WTC11 (cell line): Measurements from ENCODE around the gene KNDC1. TPM values are rescaled to one million over a fixed set of nuclear protein-coding genes. Genes with fewer than 3 reads are reported as not detected.

Experiments
- ATAC-seq: fragments of 200-7000 bp; cut with Tn5 transposase; 2 replicates; pipeline ENCODE4 v1.10.0; 2021; ENCODE audit warnings: mild to moderate bottlenecking, moderate library complexity
- CTCF ChIA-PET: fragments of 300-600 bp; sonication (Branson Sonifier 250); formaldehyde crosslinking; loops from one replicate; lab custom pipeline; 2021; ENCODE audit warnings: antibody characterized with exemption; lab: Charles Lee
- POLR2A ChIA-PET: fragments of 350-600 bp; sonication (Branson Sonifier 250); formaldehyde crosslinking; loops from one replicate; lab custom pipeline; 2021; ENCODE audit warnings: antibody characterized with exemption; lab: Charles Lee
- DNase-seq: peaks from one replicate; pipeline ENCODE4 v3.0.0; 2021; ENCODE audit warnings: low spot score
- H3K27ac Mint-ChIP-seq: 2 replicates; pipeline ENCODE4 v1.8.0; 2021; ENCODE audit warnings: mixed read lengths
- H3K27me3 Mint-ChIP-seq: 2 replicates; pipeline ENCODE4 v1.8.0; 2021; ENCODE audit warnings: low read depth, mild to moderate bottlenecking, moderate library complexity, mixed read lengths
- H3K36me3 Mint-ChIP-seq: 2 replicates; pipeline ENCODE4 v1.8.0; 2021; ENCODE audit warnings: mixed read lengths
- H3K4me1 Mint-ChIP-seq: 2 replicates; pipeline ENCODE4 v1.8.0; 2022; ENCODE audit warnings: mixed read lengths
- H3K4me3 Mint-ChIP-seq: 2 replicates; pipeline ENCODE4 v1.8.0; 2021; ENCODE audit warnings: mild to moderate bottlenecking, moderate library complexity, mixed read lengths
- H3K9me3 Mint-ChIP-seq: 2 replicates; pipeline ENCODE4 v1.8.0; 2021; ENCODE audit warnings: mixed read lengths
- CBFB ChIP-seq: sonication (generic); formaldehyde crosslinking; IDR thresholded peaks from 2 replicates; pipeline ENCODE4 v1.8.1; 2022; ENCODE audit warnings: mild to moderate bottlenecking, low read depth, missing genetic modification reagents
- CREM ChIP-seq: sonication (generic); formaldehyde crosslinking; IDR thresholded peaks from 2 replicates; pipeline ENCODE4 v1.8.1; 2022; ENCODE audit warnings: mild to moderate bottlenecking, missing genetic modification reagents, moderate library complexity
- E2F1 ChIP-seq: sonication (generic); formaldehyde crosslinking; IDR thresholded peaks from 2 replicates; pipeline ENCODE4 v1.8.0; 2022; ENCODE audit warnings: mild to moderate bottlenecking, missing genetic modification reagents
- ESRRA ChIP-seq: sonication (generic); formaldehyde crosslinking; IDR thresholded peaks from 2 replicates; pipeline ENCODE4 v1.8.1; 2022; ENCODE audit warnings: mild to moderate bottlenecking, missing genetic modification reagents, borderline replicate concordance
- FOXJ3 ChIP-seq: sonication (generic); formaldehyde crosslinking; IDR thresholded peaks from 2 replicates; pipeline ENCODE4 v1.9.0; 2021; ENCODE audit warnings: missing genetic modification reagents, mild to moderate bottlenecking, borderline replicate concordance
- HMGA2 ChIP-seq: fragments of 250-450 bp; sonication (Bioruptor Pico); IDR thresholded peaks from 2 replicates; pipeline ENCODE4 v1.4.0; 2021; ENCODE audit warnings: mild to moderate bottlenecking, moderate library complexity
- IRF2 ChIP-seq: sonication (generic); formaldehyde crosslinking; IDR thresholded peaks from 2 replicates; pipeline ENCODE4 v1.8.0; 2022; ENCODE audit warnings: low read depth, missing genetic modification reagents, borderline replicate concordance
- MYBL2 ChIP-seq: sonication (generic); formaldehyde crosslinking; IDR thresholded peaks from 2 replicates; pipeline ENCODE4 v1.8.1; 2023; ENCODE audit warnings: mild to moderate bottlenecking, moderate library complexity, missing genetic modification reagents
- NFATC4 ChIP-seq: fragments of 250-450 bp; sonication (Bioruptor Pico); IDR thresholded peaks from 2 replicates; pipeline ENCODE4 v1.9.0; 2021; ENCODE audit warnings: mild to moderate bottlenecking
- NR2C2 ChIP-seq: sonication (generic); formaldehyde crosslinking; IDR thresholded peaks from 2 replicates; pipeline ENCODE4 v1.8.0; 2022; ENCODE audit warnings: mild to moderate bottlenecking, missing genetic modification reagents
- SP1 ChIP-seq: sonication (generic); formaldehyde crosslinking; conservative IDR thresholded peaks from 2 replicates; pipeline ENCODE4 v1.8.1; 2022; ENCODE audit warnings: missing genetic modification reagents
- TP53 ChIP-seq: sonication (generic); formaldehyde crosslinking; IDR thresholded peaks from 2 replicates; pipeline ENCODE4 v1.8.1; 2023; ENCODE audit warnings: mild to moderate bottlenecking, missing genetic modification reagents
- ZNF138 ChIP-seq: sonication (generic); formaldehyde crosslinking; conservative IDR thresholded peaks from 2 replicates; pipeline ENCODE4 v1.8.1; 2022; ENCODE audit warnings: mild to moderate bottlenecking, moderate library complexity, missing genetic modification reagents
- ZNF317 ChIP-seq: sonication (generic); formaldehyde crosslinking; IDR thresholded peaks from 2 replicates; pipeline ENCODE4 v1.8.1; 2023; ENCODE audit warnings: low read depth, mild to moderate bottlenecking, moderate library complexity, missing genetic modification reagents, borderline replicate concordance
- total RNA-seq: library from RNA; stranded (reverse); gene quantifications from 3 replicates; pipeline ENCODE4 v1.2.3, GENCODE V29; 2021
- TF ChIP-seq, protein P1 (sequence below): sonication (generic); formaldehyde crosslinking; IDR thresholded peaks from 2 replicates; pipeline ENCODE4 v1.8.0; 2022; ENCODE audit warnings: mild to moderate bottlenecking, missing genetic modification reagents
- TF ChIP-seq, protein P2 (sequence below): sonication (generic); formaldehyde crosslinking; IDR thresholded peaks from 2 replicates; pipeline ENCODE4 v1.8.0; 2023; ENCODE audit warnings: mild to moderate bottlenecking, missing genetic modification reagents

Gene KNDC1
- total RNA-seq, 1 experiment from 2014 or later: 26.6 TPM

DNA sequence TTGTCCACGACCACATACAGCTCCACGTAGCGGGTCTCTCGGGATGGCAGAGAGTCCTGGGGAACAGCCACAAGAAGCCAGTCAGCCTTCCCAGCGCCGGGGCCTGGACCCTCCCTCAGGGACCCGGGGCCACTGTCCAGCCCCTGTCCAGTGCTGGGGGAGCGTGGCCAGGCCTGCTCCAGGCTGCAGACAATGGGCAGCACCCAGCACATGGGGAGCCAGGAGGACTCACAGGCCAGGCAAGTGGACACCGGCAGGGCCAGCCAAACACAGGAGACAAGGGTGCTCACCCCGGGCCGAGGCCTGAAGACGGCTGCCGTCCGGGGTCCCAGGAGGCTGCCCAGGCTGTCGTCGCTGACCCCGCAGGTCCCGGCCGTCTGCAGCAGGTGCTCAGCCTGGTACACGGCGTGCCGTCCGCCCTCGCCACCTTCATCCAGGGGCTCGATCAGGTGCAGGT is 113.0 kb downstream of the KNDC1 start (continued):
- TF ChIP-seq, protein P1, sequence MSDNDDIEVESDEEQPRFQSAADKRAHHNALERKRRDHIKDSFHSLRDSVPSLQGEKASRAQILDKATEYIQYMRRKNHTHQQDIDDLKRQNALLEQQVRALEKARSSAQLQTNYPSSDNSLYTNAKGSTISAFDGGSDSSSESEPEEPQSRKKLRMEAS: no peak
- no peak for TF ChIP-seq ZNF317 (CRISPR knock-in tag)
- TF ChIP-seq, all 79 proteins: peak for 0

DNA sequence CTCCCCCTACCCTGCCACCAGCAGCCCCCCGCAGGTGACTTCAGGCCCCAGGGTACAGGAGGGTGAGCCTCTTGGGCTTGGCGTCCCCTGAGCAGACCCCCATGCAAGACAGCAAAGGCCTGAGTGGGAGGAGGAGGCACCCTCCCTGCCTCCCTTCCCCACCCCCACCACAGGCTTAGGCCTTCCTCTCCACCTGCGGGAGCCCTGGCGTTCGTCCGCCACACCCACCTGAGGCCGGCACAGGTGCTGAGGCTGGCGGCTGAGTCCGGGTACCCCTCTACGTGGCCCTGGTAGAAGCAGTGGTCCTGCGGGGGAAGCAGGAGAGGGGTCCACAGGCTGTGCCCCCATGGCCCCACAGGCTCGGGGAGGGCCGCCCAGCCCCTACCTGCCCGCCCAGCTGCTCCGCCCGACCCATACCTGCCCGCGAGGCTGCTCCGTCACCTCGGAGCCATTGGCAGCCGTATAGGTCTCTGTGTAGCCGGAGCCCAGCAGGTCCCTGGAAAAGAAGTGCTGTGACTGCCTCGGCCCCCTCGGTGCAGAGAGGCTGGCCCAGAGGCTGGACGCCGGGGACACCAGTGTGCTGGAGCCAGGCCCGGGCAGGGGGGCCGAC is 113.6 kb downstream of the KNDC1 start:
- CTCF ChIA-PET: no interaction called here
- H3K36me3 Mint-ChIP-seq: no peaks in the 10 kb centered on the region
- no peak overlapping the region for H3K27ac Mint-ChIP-seq
- H3K9me3 Mint-ChIP-seq: no peaks in the 10 kb centered on the region
- H3K4me1 Mint-ChIP-seq: peaks cover 6% of the 10 kb centered on the region; the same call in 1 of the 2 replicates
- DNase-seq (no peak), ATAC-seq (no peak)
- H3K4me3 Mint-ChIP-seq: no peak overlapping the region
- POLR2A ChIA-PET: no interaction called here
- no peaks in the 10 kb centered on the region for H3K27me3 Mint-ChIP-seq
- TF ChIP-seq E2F1 (CRISPR knock-in tag): no peak
- TF ChIP-seq CREM (CRISPR knock-in tag): no peak
- no peak for TF ChIP-seq SP1 (CRISPR knock-in tag)

- Mint-ChIP-seq H3K27ac (no peak overlapping the region), H3K27me3 (no peaks in the 10 kb centered on the region), H3K9me3 (no peaks in the 10 kb centered on the region), H3K4me1 (peaks cover 6% of the 10 kb centered on the region; the same call in 1 of the 2 replicates), H3K36me3 (no peaks in the 10 kb centered on the region), H3K4me3 (no peak overlapping the region)
- TF ChIP-seq NFATC4 (CRISPR knock-in tag) (no peak), CBFB (no peak), ESRRA (CRISPR knock-in tag) (no peak), FOXJ3 (CRISPR knock-in tag) (no peak), MYBL2 (CRISPR knock-in tag) (no peak), ZNF138 (no peak), TP53 (CRISPR knock-in tag) (no peak), HMGA2 (CRISPR knock-in tag) (no peak), IRF2 (CRISPR knock-in tag) (no peak), NR2C2 (no peak)
- TF ChIP-seq, protein P2, sequence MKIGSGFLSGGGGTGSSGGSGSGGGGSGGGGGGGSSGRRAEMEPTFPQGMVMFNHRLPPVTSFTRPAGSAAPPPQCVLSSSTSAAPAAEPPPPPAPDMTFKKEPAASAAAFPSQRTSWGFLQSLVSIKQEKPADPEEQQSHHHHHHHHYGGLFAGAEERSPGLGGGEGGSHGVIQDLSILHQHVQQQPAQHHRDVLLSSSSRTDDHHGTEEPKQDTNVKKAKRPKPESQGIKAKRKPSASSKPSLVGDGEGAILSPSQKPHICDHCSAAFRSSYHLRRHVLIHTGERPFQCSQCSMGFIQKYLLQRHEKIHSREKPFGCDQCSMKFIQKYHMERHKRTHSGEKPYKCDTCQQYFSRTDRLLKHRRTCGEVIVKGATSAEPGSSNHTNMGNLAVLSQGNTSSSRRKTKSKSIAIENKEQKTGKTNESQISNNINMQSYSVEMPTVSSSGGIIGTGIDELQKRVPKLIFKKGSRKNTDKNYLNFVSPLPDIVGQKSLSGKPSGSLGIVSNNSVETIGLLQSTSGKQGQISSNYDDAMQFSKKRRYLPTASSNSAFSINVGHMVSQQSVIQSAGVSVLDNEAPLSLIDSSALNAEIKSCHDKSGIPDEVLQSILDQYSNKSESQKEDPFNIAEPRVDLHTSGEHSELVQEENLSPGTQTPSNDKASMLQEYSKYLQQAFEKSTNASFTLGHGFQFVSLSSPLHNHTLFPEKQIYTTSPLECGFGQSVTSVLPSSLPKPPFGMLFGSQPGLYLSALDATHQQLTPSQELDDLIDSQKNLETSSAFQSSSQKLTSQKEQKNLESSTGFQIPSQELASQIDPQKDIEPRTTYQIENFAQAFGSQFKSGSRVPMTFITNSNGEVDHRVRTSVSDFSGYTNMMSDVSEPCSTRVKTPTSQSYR (CRISPR knock-in tag): no peak
- no peak for ATAC-seq
- POLR2A ChIA-PET: no interaction called here
- no peak for DNase-seq
- CTCF ChIA-PET: interaction anchor here (0.6 to 2.6 kb wide), 12 partner anchors 8 to 474 kb away, joined by 3 to 23 read pairs (median 5); no protein-coding TSS in a partner anchor
These were observed 115.0 kb downstream of the KNDC1 start for GRCh38 chr10:133274751-133275683.
